A673 (cell line): ENCODE results near the gene BTBD3. TPM values are rescaled to one million over a fixed set of nuclear protein-coding genes. Genes with fewer than 3 reads are reported as not detected.

Experiments used
- BruUV-seq: library from RNA; stranded (reverse); fragments of 400-500 nt; replicated peaks from 2 replicates; lab custom pipeline; 2021; lab: Mats Ljungman, UMichigan
- CTCF ChIA-PET: fragments of 300-600 bp; sonication (Branson Sonifier 250); formaldehyde crosslinking; loops from one replicate; lab custom pipeline; 2022; ENCODE audit warnings: antibody characterized with exemption; lab: Charles Lee
- POLR2A ChIA-PET: fragments of 300-600 bp; sonication (Branson Sonifier 250); formaldehyde crosslinking; loops from one replicate; lab custom pipeline; 2022; ENCODE audit warnings: antibody characterized with exemption; ENCODE audit not compliant: low non-redundant PET; lab: Charles Lee
- DNase-seq: peaks from one replicate; pipeline ENCODE4 v3.0.0-alpha.2; 2015; ENCODE audit warnings: low spot score
- H3K27ac ChIP-seq: fragments of 200-600 bp; sonication (generic); 2 replicates; pipeline ENCODE4 v1.5.1; 2016; ENCODE audit warnings: mixed run types, low read depth, mild to moderate bottlenecking, mixed read lengths, antibody characterized with exemption, low read length; ENCODE audit not compliant: poor library complexity, severe bottlenecking
- H3K27me3 ChIP-seq: fragments of 200-600 bp; sonication (generic); replicated peaks from 2 replicates; pipeline ENCODE4 v1.6.1; 2017; ENCODE audit warnings: mixed run types, low read depth, mild to moderate bottlenecking, mixed read lengths, antibody characterized with exemption, low read length; ENCODE audit not compliant: insufficient read depth, poor library complexity
- H3K36me3 ChIP-seq: fragments of 200-600 bp; sonication (generic); 2 replicates; pipeline ENCODE4 v1.6.1; 2016; ENCODE audit warnings: mixed run types, mild to moderate bottlenecking, mixed read lengths, antibody characterized with exemption, low read length; ENCODE audit not compliant: insufficient read depth, poor library complexity, severe bottlenecking
- H3K4me1 ChIP-seq: fragments of 200-600 bp; sonication (generic); 2 replicates; pipeline ENCODE4 v1.6.1; 2017; ENCODE audit warnings: mixed run types, mild to moderate bottlenecking, mixed read lengths, antibody characterized with exemption, low read length; ENCODE audit not compliant: insufficient read depth, poor library complexity, severe bottlenecking
- H3K4me3 ChIP-seq: fragments of 200-600 bp; sonication (generic); 2 replicates; pipeline ENCODE4 v1.5.1; 2016; ENCODE audit warnings: low read depth, mixed run types, mild to moderate bottlenecking, mixed read lengths, low read length; ENCODE audit not compliant: poor library complexity, severe bottlenecking
- H3K9me3 ChIP-seq: fragments of 200-600 bp; sonication (generic); 2 replicates; pipeline ENCODE4 v1.6.1; 2016; ENCODE audit warnings: mixed run types, low read depth, mild to moderate bottlenecking, mixed read lengths, antibody characterized with exemption, low read length; ENCODE audit not compliant: poor library complexity, severe bottlenecking
- CTCF ChIP-seq: fragments of 300-800, 200-600 bp; sonication (generic); conservative IDR thresholded peaks from 2 replicates; pipeline ENCODE4 v1.5.1; 2017; ENCODE audit warnings: low read depth, mild to moderate bottlenecking, antibody characterized with exemption, low read length, moderate library complexity, mixed read lengths
- EZH2 ChIP-seq: fragments of 200-600 bp; sonication (generic); IDR thresholded peaks from 2 replicates; pipeline ENCODE4 v1.6.1; 2017; ENCODE audit warnings: borderline replicate concordance, low read depth, mild to moderate bottlenecking, mixed read lengths, antibody characterized with exemption, low read length; ENCODE audit not compliant: poor library complexity, severe bottlenecking
- intact Hi-C: fragments of 100-400 bp; cut with micrococcal nuclease; formaldehyde crosslinking; loops from one replicate; pipeline ENCODE4 v1.10.0; 2022; ENCODE audit not compliant: unreplicated experiment
- total RNA-seq: library from RNA; stranded (reverse); gene quantifications from 2 replicates; pipeline ENCODE4 v1.2.3, GENCODE V29; 2021

Gene BTBD3
- total RNA-seq, 1 experiment from 2014 or later: 43.5 TPM

GRCh38 chr20:11922561-11922960 lies 4.9 kb downstream of the BTBD3 start:
- no TSS peak for BruUV-seq
- ChIA-PET POLR2A (interaction anchor here (0.5 kb wide), 1 partner anchor 305 kb away, joined by 3 read pairs; no protein-coding TSS in a partner anchor), CTCF (no interaction called here)
- no peaks in the 10 kb centered on the region for H3K9me3 ChIP-seq
- no peak for DNase-seq
- H3K27ac ChIP-seq: no peak overlapping the region
- TF ChIP-seq EZH2 (no peak), CTCF (no peak)
- no peaks in the 10 kb centered on the region for H3K27me3 ChIP-seq
- intact Hi-C loops: no loop called here
- peaks cover 16% of the 10 kb centered on the region for H3K36me3 ChIP-seq
- H3K4me1 ChIP-seq: no peaks in the 10 kb centered on the region
- H3K4me3 ChIP-seq: no peak overlapping the region

- ChIA-PET POLR2A (no interaction called here), CTCF (no interaction called here)
- intact Hi-C loops: no loop called here
- Histone ChIP-seq H3K36me3 (peaks cover 16% of the 10 kb centered on the region), H3K27me3 (no peaks in the 10 kb centered on the region), H3K9me3 (no peaks in the 10 kb centered on the region), H3K4me3 (no peak overlapping the region), H3K4me1 (no peaks in the 10 kb centered on the region), H3K27ac (no peak overlapping the region)
- no peak for TF ChIP-seq CTCF
- no peak for DNase-seq
- no TSS peak for BruUV-seq
Observed at GRCh38 chr20:11924923-11925322, 7.2 kb downstream of the BTBD3 start.

GRCh38 chr20:11926292-11926998 lies 8.8 kb downstream of the BTBD3 start:
- no peak overlapping the region for H3K27ac ChIP-seq
- BruUV-seq: no TSS peak
- no peaks in the 10 kb centered on the region for H3K4me1 ChIP-seq
- POLR2A ChIA-PET: no interaction called here
- no peaks in the 10 kb centered on the region for H3K27me3 ChIP-seq
- CTCF ChIA-PET: no interaction called here
- intact Hi-C loops: no loop called here
- DNase-seq: no peak
- H3K9me3 ChIP-seq: no peaks in the 10 kb centered on the region
- TF ChIP-seq CTCF (no peak), EZH2 (no peak)
- peaks cover 16% of the 10 kb centered on the region for H3K36me3 ChIP-seq
- H3K4me3 ChIP-seq: no peak overlapping the region
